H9 (cell line): Measurements from ENCODE around the gene SVIP. TPM values are rescaled to one million over a fixed set of nuclear protein-coding genes. Genes with fewer than 3 reads are reported as not detected.

Experiments
- DNase-seq: peaks from one replicate; pipeline ENCODE4 v3.0.0-alpha.2; 2017
- H2AFZ ChIP-seq: one replicate; pipeline ENCODE4 v1.6.1; 2013; ENCODE audit warnings: mild to moderate bottlenecking, low read length, control low read depth, moderate library complexity
- H2AK5ac ChIP-seq: 2 replicates; pipeline ENCODE4 v1.6.1; 2013; ENCODE audit warnings: low read length, control low read depth, mixed read lengths; ENCODE audit not compliant: insufficient read length
- H2BK120ac ChIP-seq: one replicate; pipeline ENCODE4 v1.6.1; 2013; ENCODE audit warnings: low read depth, mild to moderate bottlenecking, low read length, control low read depth, inconsistent platforms; ENCODE audit not compliant: poor library complexity, severe bottlenecking
- H2BK12ac ChIP-seq: 2 replicates; pipeline ENCODE4 v1.6.1; 2013; ENCODE audit warnings: low read length, control low read depth, mixed read lengths, low read depth; ENCODE audit not compliant: insufficient read length
- H2BK15ac ChIP-seq: 2 replicates; pipeline ENCODE4 v1.6.1; 2013; ENCODE audit warnings: low read depth, low read length, control low read depth
- H2BK20ac ChIP-seq: one replicate; pipeline ENCODE4 v1.6.1; 2013; ENCODE audit warnings: low read depth, mild to moderate bottlenecking, low read length, control low read depth, inconsistent platforms; ENCODE audit not compliant: poor library complexity, severe bottlenecking
- H2BK5ac ChIP-seq: 2 replicates; pipeline ENCODE4 v1.6.1; 2013; ENCODE audit warnings: low read length, control low read depth, mixed read lengths; ENCODE audit not compliant: insufficient read length
- H3K14ac ChIP-seq: 2 replicates; pipeline ENCODE4 v1.6.1; 2013; ENCODE audit warnings: low read length, control low read depth; ENCODE audit not compliant: insufficient read depth
- H3K18ac ChIP-seq: 2 replicates; pipeline ENCODE4 v1.6.1; 2013; ENCODE audit warnings: low read depth, mild to moderate bottlenecking, mixed read lengths, low read length, control low read depth; ENCODE audit not compliant: insufficient read length
- H3K23ac ChIP-seq: 2 replicates; pipeline ENCODE4 v1.6.1; 2013; ENCODE audit warnings: low read length, control low read depth, mixed read lengths, low read depth; ENCODE audit not compliant: insufficient read length
- H3K23me2 ChIP-seq: 2 replicates; pipeline ENCODE4 v1.6.1; 2013; ENCODE audit warnings: low read depth, mild to moderate bottlenecking, mixed read lengths, low read length, control low read depth; ENCODE audit not compliant: insufficient read length, poor library complexity, severe bottlenecking
- H3K27ac ChIP-seq: 2 replicates; pipeline ENCODE4 v1.5.1; 2013; ENCODE audit warnings: low read length, control low read depth, mixed read lengths, low read depth; ENCODE audit not compliant: insufficient read length
- H3K27me3 ChIP-seq: 2 replicates; pipeline ENCODE4 v1.6.1; 2013; ENCODE audit warnings: low read length, control low read depth, inconsistent platforms; ENCODE audit not compliant: insufficient read depth
- H3K4ac ChIP-seq: 2 replicates; pipeline ENCODE4 v1.6.1; 2013; ENCODE audit warnings: low read depth, mild to moderate bottlenecking, control low read depth, inconsistent platforms, low read length, moderate library complexity
- H3K4me1 ChIP-seq: 2 replicates; pipeline ENCODE4 v1.6.1; 2013; ENCODE audit warnings: low read length, control low read depth, inconsistent platforms; ENCODE audit not compliant: insufficient read depth
- H3K4me2 ChIP-seq: 2 replicates; pipeline ENCODE4 v1.6.1; 2013; ENCODE audit warnings: low read length, control low read depth, mixed read lengths; ENCODE audit not compliant: insufficient read length, insufficient read depth
- H3K56ac ChIP-seq: 2 replicates; pipeline ENCODE4 v1.6.1; 2013; ENCODE audit warnings: low read depth, mild to moderate bottlenecking, mixed read lengths, low read length, control low read depth; ENCODE audit not compliant: insufficient read length
- H3K79me1 ChIP-seq: 2 replicates; pipeline ENCODE4 v1.6.1; 2013; ENCODE audit warnings: low read depth, mild to moderate bottlenecking, moderate library complexity, low read length, control low read depth, inconsistent platforms; ENCODE audit not compliant: insufficient read depth, poor library complexity, severe bottlenecking
- H3K79me2 ChIP-seq: 2 replicates; pipeline ENCODE4 v1.6.1; 2013; ENCODE audit warnings: low read length, control low read depth, inconsistent platforms; ENCODE audit not compliant: insufficient read depth
- H3K9ac ChIP-seq: 2 replicates; pipeline ENCODE4 v1.6.1; 2013; ENCODE audit warnings: low read length, control low read depth, mixed read lengths; ENCODE audit not compliant: insufficient read length; ENCODE audit errors: extremely low read depth
- H3K9me3 ChIP-seq: one replicate; pipeline ENCODE4 v1.6.1; 2013; ENCODE audit warnings: low read depth, low read length, inconsistent platforms; ENCODE audit not compliant: control insufficient read depth
- H3T11ph ChIP-seq: one replicate; pipeline ENCODE4 v1.6.1; 2013; ENCODE audit warnings: mild to moderate bottlenecking, low read length, control low read depth, inconsistent platforms
- H4K20me1 ChIP-seq: one replicate; pipeline ENCODE4 v1.6.1; 2013; ENCODE audit not compliant: control insufficient read depth, insufficient read length, insufficient read depth
- H4K5ac ChIP-seq: 2 replicates; pipeline ENCODE4 v1.6.1; 2013; ENCODE audit warnings: low read depth, mild to moderate bottlenecking, mixed read lengths, low read length, control low read depth; ENCODE audit not compliant: insufficient read length
- H4K8ac ChIP-seq: replicated peaks from 2 replicates; pipeline ENCODE4 v1.6.1; 2013; ENCODE audit warnings: low read length, control low read depth, mixed read lengths, low read depth; ENCODE audit not compliant: insufficient read length
- H4K91ac ChIP-seq: 2 replicates; pipeline ENCODE4 v1.6.1; 2013; ENCODE audit warnings: low read depth, mild to moderate bottlenecking, moderate library complexity, mixed read lengths, low read length, control low read depth; ENCODE audit not compliant: insufficient read length
- H3K27ac Mint-ChIP-seq, 3 experiments: 2 replicates in 2 of 3; 3 replicates in 1 of 3; pipeline ENCODE4 v1.8.0; 2020 to 2021; ENCODE audit warnings: mixed read lengths in 3 of 3, mild to moderate bottlenecking in 1 of 3, moderate library complexity in 1 of 3
- H3K27me3 Mint-ChIP-seq: 2 replicates; pipeline ENCODE4 v1.8.0; 2021; ENCODE audit warnings: low read depth, mild to moderate bottlenecking, moderate library complexity, mixed read lengths
- H3K36me3 Mint-ChIP-seq, 3 experiments: 2 replicates in 2 of 3; 3 replicates in 1 of 3; pipeline ENCODE4 v1.8.0; 2020 to 2021; ENCODE audit warnings: low read depth in 3 of 3, mixed read lengths in 3 of 3; ENCODE audit not compliant: insufficient read depth in 1 of 3
- H3K4me1 Mint-ChIP-seq, 2 experiments: 2 replicates each; pipeline ENCODE4 v1.8.0; 2020; ENCODE audit warnings: mixed read lengths in 2 of 2
- H3K4me3 Mint-ChIP-seq, 2 experiments: 2 replicates in 1 of 2; 3 replicates in 1 of 2; pipeline ENCODE4 v1.8.0; 2020 to 2021; ENCODE audit warnings: mild to moderate bottlenecking in 2 of 2, mixed read lengths in 2 of 2, moderate library complexity in 1 of 2
- H3K9me3 Mint-ChIP-seq, 2 experiments: 2 replicates in 1 of 2; 3 replicates in 1 of 2; pipeline ENCODE4 v1.8.0; 2020; ENCODE audit warnings: mild to moderate bottlenecking in 2 of 2, mixed read lengths in 2 of 2, moderate library complexity in 1 of 2
- CTCF ChIP-seq: fragments of 200-600 bp; sonication (generic); conservative IDR thresholded peaks from 3 replicates; pipeline ENCODE4 v1.8.0; 2021; ENCODE audit warnings: antibody characterized with exemption, mild to moderate bottlenecking
- WGBS: extraction: QIAGEN DNeasy Blood & Tissue Kit; methylation state at CpG from one replicate; pipeline ENCODE4 v1.1.7; 2013; ENCODE audit warnings: missing lambda C conversion rate, low lambda C conversion rate, mixed read lengths; ENCODE audit not compliant: insufficient read length; ENCODE audit errors: extremely low coverage; 5-methylcytosine and 5-hydroxymethylcytosine counted together
- total RNA-seq: library from RNA; stranded (reverse); gene quantifications from 2 replicates; pipeline ENCODE4 v1.2.1, GENCODE V29; 2021

Gene SVIP
- total RNA-seq, 1 experiment from 2014 or later = 10.4 TPM

GRCh38 chr11:22822203-22822602 lies 7.4 kb downstream of the SVIP start:
- no peaks in the 10 kb centered on the region for H3K4me1 Mint-ChIP-seq

More at GRCh38 chr11:22822203-22822602, 7.4 kb downstream of the SVIP start:
- Mint-ChIP-seq H3K36me3 (no peaks in the 10 kb centered on the region), H3K4me3 (no peak overlapping the region), H3K27ac (no peak overlapping the region), H3K27me3 (no peaks in the 10 kb centered on the region), H3K9me3 (no peaks in the 10 kb centered on the region)
- Histone ChIP-seq H3K23ac (no peak overlapping the region), H3K14ac (no peak overlapping the region), H2BK120ac (no peak overlapping the region), H3K4me1 (no peaks in the 10 kb centered on the region), H3K4ac (no peak overlapping the region), H4K8ac (no peak overlapping the region), H4K20me1 (no peaks in the 10 kb centered on the region), H3K56ac (no peak overlapping the region), H3T11ph (no peak overlapping the region), H3K4me2 (no peak overlapping the region), H3K18ac (no peak overlapping the region), H3K79me2 (no peaks in the 10 kb centered on the region), H2BK15ac (no peak overlapping the region), H2AK5ac (no peak overlapping the region), H3K79me1 (no peaks in the 10 kb centered on the region), H3K27ac (no peak overlapping the region), H4K5ac (no peak overlapping the region), H3K9ac (no peak overlapping the region), H2BK5ac (no peak overlapping the region), H2BK20ac (no peak overlapping the region), H4K91ac (no peak overlapping the region), H2AFZ (no peak overlapping the region), H3K23me2 (no peaks in the 10 kb centered on the region), H2BK12ac (no peak overlapping the region), H3K9me3 (no peaks in the 10 kb centered on the region), H3K27me3 (no peaks in the 10 kb centered on the region)
- no peak for DNase-seq
- no peak for TF ChIP-seq CTCF
- no CpG with 5 or more reads among the region's 2 CpGs for WGBS
